NOMO-1 treated with DMSO at 0.1 percent for 48 hours (cell line): ENCODE results near the gene CPHXL.

Experiments used
- DNase-seq: peaks from one replicate; lab custom pipeline; 2025; ENCODE audit not compliant: unreplicated experiment; lab: John Stamatoyannopoulos, UW

The CPHXL gene

DNA sequence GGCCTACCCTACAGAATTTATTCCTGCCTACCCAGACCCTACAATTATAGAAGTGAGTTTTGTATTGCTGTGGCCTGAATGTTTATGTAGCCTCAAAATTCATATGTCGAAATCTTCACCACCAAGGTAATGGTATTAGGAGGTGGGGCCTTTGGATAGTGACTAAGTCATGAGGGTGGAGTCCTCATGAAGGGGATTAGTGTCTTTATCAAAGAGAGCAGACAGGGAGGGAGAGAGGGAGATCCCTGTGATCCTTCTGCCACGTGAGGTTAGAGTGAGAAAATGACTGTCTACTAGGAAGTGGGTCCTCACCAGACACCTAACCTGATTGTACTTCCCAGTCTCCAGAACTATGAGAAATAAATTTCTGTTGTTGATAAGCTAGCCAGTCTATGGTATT lies 24.0 kb downstream of the CPHXL start:
- no peak for DNase-seq

DNA sequence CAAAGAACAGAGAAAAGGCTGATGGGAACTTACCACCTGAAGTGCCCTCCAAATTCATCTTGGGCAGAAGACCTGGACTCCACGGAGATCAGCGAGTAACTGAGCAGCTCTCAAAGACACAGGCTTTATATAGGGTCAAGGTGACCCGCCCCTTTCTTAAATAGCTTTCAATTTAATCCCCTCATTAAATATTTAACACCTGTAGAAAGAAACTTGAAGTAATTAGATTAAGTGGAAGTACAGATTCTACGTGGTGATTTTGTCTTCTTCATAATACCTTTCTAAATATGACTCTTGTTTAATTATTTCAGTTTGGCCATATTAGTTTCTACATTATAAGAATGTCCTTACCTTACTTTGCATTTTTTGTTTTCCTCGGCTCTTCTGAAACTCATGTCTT lies 24.9 kb downstream of the CPHXL start, which contains the start of gene DUXB:
Gene DUXB (minus strand): TSS at position 101 of the 400 bp plus-strand sequence. CDS start 43 bp downstream, at position 58.
- no peak for DNase-seq

GRCh38 chr16:75697571-75697970 lies 28.7 kb downstream of the CPHXL start:
- no peak for DNase-seq

- no peak for DNase-seq
Measured at GRCh38 chr16:75695708-75696107, 30.6 kb downstream of the CPHXL start.

DNA sequence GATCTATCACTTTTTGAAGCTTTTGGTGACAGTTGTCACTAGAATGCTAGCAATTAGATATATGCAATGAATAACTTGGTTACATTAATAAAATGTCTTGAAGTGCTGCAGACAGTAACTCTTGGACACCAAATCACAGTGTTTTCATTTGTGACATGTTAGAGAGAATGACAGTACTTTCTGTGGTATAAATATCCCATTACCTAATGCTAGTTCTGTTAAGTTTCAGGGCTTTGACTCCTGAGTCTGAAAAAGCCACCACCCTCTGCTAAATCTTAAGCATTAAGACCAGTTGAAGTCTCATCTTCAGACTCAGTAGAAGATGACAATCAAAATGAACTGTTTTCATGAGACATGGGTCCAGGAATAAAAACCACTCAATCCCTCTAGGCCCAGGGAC lies 38.9 kb downstream of the CPHXL start:
- DNase-seq: no peak

DNA sequence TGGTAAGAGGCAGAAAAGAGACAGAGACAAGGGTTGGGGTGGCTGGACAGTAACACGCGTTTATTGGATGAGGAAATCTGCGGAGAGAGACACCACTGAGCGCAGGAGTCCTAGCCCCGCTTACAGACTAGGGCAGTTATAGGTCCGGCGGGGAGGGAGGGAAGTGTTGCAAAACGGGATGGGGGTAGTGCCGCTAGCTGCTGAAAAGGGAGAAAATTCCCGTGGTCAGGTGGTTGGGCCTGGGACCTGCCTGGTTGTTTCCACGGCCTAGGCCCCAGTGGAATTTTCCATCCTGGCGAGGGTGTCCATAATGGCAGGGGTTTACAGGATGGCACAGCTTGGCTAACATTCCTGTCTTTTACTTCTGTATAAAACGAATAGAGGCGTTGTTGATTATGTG lies 44.0 kb downstream of the CPHXL start:
- DNase-seq: no peak

DNA sequence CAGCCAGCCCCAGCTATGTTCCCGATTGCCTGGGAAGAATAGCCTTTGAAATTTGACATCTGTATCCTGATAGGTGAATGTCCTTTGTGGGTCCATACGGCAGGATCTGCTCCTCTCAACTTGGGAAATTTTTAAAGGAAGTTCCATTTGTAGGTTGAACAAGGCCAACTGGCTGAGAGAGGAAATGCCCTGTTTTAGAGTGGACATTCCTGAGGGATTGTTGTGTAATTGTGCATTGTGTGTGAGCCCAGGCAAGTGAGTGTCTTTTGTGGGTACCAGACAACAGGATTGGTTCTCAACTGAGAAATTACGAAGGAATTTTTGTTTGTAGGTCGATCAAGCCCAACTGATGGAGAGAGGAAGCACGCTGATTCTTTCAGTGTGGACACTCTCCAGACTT lies 46.9 kb downstream of the CPHXL start:
- no peak for DNase-seq

- DNase-seq: no peak
Measured at GRCh38 chr16:75676909-75677308, 49.4 kb downstream of the CPHXL start, which contains the start of gene CPHXL2. CPHXL2 (minus strand) TSS chr16:75677009; CDS start chr16:75676999, 10 bp downstream.

GRCh38 chr16:75667503-75667902 lies 58.8 kb downstream of the CPHXL start:
- no peak for DNase-seq
